Hematopoietic multipotent progenitor cell treated with erythropoietin and hydrocortisone succinate and interleukin-3 and kit ligand, for 8 days (in vitro differentiated cells): ENCODE measurements around the gene QTRT2.

ENCODE experiments used
- DNase-seq: peaks from one replicate; pipeline ENCODE4 v3.0.0-alpha.2; 2015

The QTRT2 gene

GRCh38 chr3:114127517-114127916, 71.0 kb downstream of the QTRT2 start:
- DNase-seq: no peak

DNA sequence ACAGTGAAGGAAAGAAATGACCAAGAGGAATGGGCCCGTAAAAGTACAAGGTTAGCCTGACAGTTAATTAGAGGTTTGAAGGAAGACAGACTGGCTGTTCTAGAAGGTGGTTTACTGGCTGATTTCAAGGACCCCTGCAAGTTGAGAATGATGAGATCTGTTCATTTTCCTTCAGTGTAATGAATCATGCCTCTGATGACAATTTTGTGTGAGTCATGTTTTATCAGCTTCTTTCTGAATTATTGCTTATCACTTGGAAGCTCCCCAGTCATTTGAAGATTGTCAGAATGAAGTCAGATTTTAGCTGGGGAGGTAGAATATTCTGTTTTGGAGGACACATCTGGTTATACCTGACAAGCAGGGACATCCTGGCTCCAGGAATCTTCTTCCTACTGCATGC, 71.7 kb downstream of the QTRT2 start:
- DNase-seq: no peak

DNA sequence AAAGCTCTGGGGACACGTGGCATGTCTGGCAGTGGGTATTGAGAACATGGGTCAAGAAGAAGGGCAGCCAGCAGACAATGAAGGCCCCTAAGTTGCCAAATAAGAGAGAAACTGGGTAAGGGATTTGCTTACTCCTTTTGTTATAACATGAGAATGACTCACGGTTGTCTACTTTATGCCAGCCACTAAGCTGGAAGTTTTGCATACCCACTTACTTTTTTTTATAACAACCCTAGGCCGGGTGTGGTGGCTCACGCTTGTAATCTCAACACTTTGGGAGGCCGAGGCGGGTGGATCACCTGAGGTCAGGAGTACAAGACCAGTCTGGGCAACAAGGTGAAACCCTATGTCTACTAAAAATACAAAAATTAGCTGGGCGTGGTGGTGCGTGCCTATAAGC, 72.3 kb downstream of the QTRT2 start:
- DNase-seq: no peak

DNA sequence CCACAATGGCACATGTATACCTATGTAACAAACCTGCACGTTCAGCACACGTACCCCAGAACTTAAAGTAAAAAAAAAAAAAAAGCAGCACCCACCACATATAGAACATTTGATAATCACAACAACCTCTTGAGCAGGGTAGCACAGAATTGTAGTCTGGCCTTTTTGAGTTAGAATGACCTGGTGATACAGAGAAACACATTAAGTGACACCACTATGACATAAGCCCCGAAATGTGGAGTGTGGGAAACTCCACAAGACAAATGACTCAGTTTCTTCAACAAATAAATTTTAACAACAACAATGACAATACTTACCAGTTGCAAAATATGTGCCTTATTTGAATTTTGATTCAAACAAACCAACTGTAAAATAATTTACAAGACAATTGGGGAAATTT, 76.0 kb downstream of the QTRT2 start:
- DNase-seq: no peak

DNA sequence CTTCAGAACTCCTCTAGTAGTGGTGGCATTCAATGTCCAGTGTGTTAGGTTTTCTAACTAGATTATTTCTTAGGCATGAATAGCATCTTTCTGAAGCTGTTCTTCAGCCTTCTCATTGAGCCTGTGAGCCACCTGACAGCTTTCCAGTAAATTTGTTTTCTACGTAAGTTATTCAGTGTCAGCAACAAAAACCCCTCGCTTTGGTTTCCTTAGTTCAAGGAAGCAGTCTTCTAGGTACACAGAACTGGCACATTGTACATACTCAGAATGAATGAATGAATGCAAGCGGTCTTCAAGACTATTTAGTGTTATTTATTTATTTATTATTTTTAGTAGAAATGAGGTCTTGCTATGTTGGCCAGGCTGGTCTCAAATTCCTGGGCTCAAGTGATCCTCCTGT, 77.4 kb downstream of the QTRT2 start:
- no peak for DNase-seq
